Lower leg skin (tissue), 3 donors: ENCODE results near the gene EYS.

Source experiments
- CTCF ChIP-seq, 3 donors: fragments of 450-650 bp; IDR thresholded peaks; one replicate each; pipeline ENCODE4 v1.5.1; 2016; ENCODE audit warnings: antibody characterized with exemption in 3 of 3, mild to moderate bottlenecking in 3 of 3, moderate library complexity in 2 of 3
- POLR2A ChIP-seq, 2 donors: fragments of 450-650 bp; IDR thresholded peaks; one replicate each; pipeline ENCODE4 v1.6.1; 2016 to 2017; ENCODE audit warnings: antibody characterized with exemption in 2 of 2, mild to moderate bottlenecking in 1 of 2, moderate library complexity in 1 of 2

- no peak for TF ChIP-seq CTCF (IDR thresholded peaks at IDR 0.05)
- TF ChIP-seq POLR2A (IDR thresholded peaks at IDR 0.05), result no peak
Observed at GRCh38 chr6:64522859-64523258, 1184.2 kb downstream of the EYS start.
